ENCODE results near the gene EEF1AKMT3. TPM values are rescaled to one million over a fixed set of nuclear protein-coding genes. Genes with fewer than 3 reads are reported as not detected.

The EEF1AKMT3 gene

GRCh38 chr12:57826966-57827365 lies 54.6 kb downstream of the EEF1AKMT3 start:
- Histone ChIP-seq H3K36me3 (ENCODE audit: insufficient read depth, low read length) (peaks cover 73% of the 10 kb centered on the region), H3K9me3 (replicated peaks; ENCODE audit: low read length) (no peaks in the 10 kb centered on the region), H3K9ac (ENCODE audit: low read depth, low read length) (no peak overlapping the region), H3K27me3 (ENCODE audit: control insufficient read depth, insufficient read depth, low read length) (no peaks in the 10 kb centered on the region), H3K4me2 (ENCODE audit: low read length) (no peak overlapping the region), H3K4me3 (ENCODE audit: low read length) (no peak overlapping the region), H3K4me1 (ENCODE audit: control insufficient read depth, insufficient read depth, low read length) (peaks cover 6% of the 10 kb centered on the region)

GRCh38 chr12:57829025-57829777 lies 56.8 kb downstream of the EEF1AKMT3 start:
- Histone ChIP-seq H3K9ac (ENCODE audit: low read depth, low read length) (no peak overlapping the region), H3K4me3 (ENCODE audit: low read length) (no peak overlapping the region), H3K9me3 (replicated peaks; ENCODE audit: low read length) (no peaks in the 10 kb centered on the region), H3K4me2 (ENCODE audit: low read length) (no peak overlapping the region), H3K27me3 (ENCODE audit: control insufficient read depth, insufficient read depth, low read length) (no peaks in the 10 kb centered on the region), H3K4me1 (ENCODE audit: control insufficient read depth, insufficient read depth, low read length) (peaks cover 21% of the 10 kb centered on the region), H3K36me3 (ENCODE audit: insufficient read depth, low read length) (peaks cover 50% of the 10 kb centered on the region)

DNA sequence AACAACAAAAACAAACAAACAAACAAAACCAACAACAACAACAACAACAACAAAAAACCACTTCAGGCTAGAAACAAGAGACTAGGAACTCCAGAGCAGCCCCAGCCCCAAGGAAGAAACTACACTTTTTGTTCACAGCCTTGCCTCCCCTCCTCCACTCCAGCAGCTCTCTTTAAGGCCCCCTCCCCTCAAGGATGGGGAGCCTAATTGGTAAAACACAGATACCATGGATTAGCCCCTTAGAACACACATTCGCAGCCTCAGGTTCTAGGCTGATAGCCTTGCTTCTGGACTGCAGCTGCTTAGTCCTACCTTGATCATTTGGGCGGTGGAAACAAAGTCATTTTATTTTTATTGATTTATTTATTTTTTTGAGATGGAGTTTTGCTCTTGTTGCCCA lies 58.0 kb downstream of the EEF1AKMT3 start:
- Histone ChIP-seq H3K4me1 (ENCODE audit: control insufficient read depth, insufficient read depth, low read length) (peaks cover 23% of the 10 kb centered on the region), H3K9me3 (replicated peaks; ENCODE audit: low read length) (no peaks in the 10 kb centered on the region), H3K27me3 (ENCODE audit: control insufficient read depth, insufficient read depth, low read length) (no peaks in the 10 kb centered on the region), H3K4me3 (ENCODE audit: low read length) (no peak overlapping the region), H3K36me3 (ENCODE audit: insufficient read depth, low read length) (peaks cover 38% of the 10 kb centered on the region), H3K9ac (ENCODE audit: low read depth, low read length) (no peak overlapping the region), H3K4me2 (ENCODE audit: low read length) (no peak overlapping the region)

Small RNA genes within 50 kb of the gene (small RNA-seq; reads per million reads assigned to genes)
- gene MIR26A2 (1.5 reads per million, percentile 52 among the genes with 10 or more reads in this experiment), gene RNU6-1083P (not detected)

All from skeletal muscle satellite cell (primary cell).